CD14-positive monocyte (primary cell): ENCODE results near the gene BCL7C. TPM values are rescaled to one million over a fixed set of nuclear protein-coding genes. Genes with fewer than 3 reads are reported as not detected.

Source experiments
- DNase-seq, 3 donors: peaks; one replicate each; pipeline ENCODE4 v3.0.0-alpha.2; 2011 to 2022
- H2AFZ ChIP-seq: 2 replicates; pipeline ENCODE4 v1.6.0; 2012; ENCODE audit warnings: mild to moderate bottlenecking, low read depth, low read length, inconsistent platforms; ENCODE audit not compliant: insufficient read depth, poor library complexity, severe bottlenecking
- H3K27ac ChIP-seq, 2 donors: 1 replicate in 1 of 2; 2 replicates in 1 of 2; pipeline ENCODE4 v1.5.1; 2012 to 2013; ENCODE audit warnings: low read length in 2 of 2, control low read depth in 1 of 2, inconsistent platforms in 1 of 2, low read depth in 1 of 2, mild to moderate bottlenecking in 1 of 2
- H3K27me3 ChIP-seq, 2 donors: one replicate each; pipeline versions ENCODE4 v1.6.0 to v1.6.1; 2011 to 2013; ENCODE audit warnings: low read length in 2 of 2; ENCODE audit not compliant: control insufficient read depth in 2 of 2, insufficient read depth in 2 of 2
- H3K36me3 ChIP-seq, 2 donors: replicated peaks in 1 of 2; 1 replicate in 1 of 2; 2 replicates in 1 of 2; pipeline versions ENCODE4 v1.5.1 to v1.6.1; 2012 to 2013; ENCODE audit warnings: low read length in 2 of 2, control low read depth in 1 of 2, inconsistent platforms in 1 of 2, mild to moderate bottlenecking in 1 of 2; ENCODE audit not compliant: insufficient read depth in 2 of 2, control insufficient read depth in 1 of 2
- H3K4me1 ChIP-seq, 2 donors: 1 replicate in 1 of 2; 2 replicates in 1 of 2; pipeline versions ENCODE4 v1.5.1 to v1.6.1; 2012 to 2013; ENCODE audit warnings: low read length in 2 of 2, control low read depth in 1 of 2, inconsistent platforms in 1 of 2, mild to moderate bottlenecking in 1 of 2, moderate library complexity in 1 of 2; ENCODE audit not compliant: insufficient read depth in 2 of 2, control insufficient read depth in 1 of 2
- H3K4me2 ChIP-seq: replicated peaks from 2 replicates; pipeline ENCODE3; 2012; ENCODE audit warnings: low read length, moderate library complexity, mild to moderate bottlenecking; ENCODE audit not compliant: poor library complexity, severe bottlenecking; ENCODE audit errors: extremely low read depth
- H3K4me3 ChIP-seq, 3 experiments: fragments of 200-600 bp in 1 of 3; sonication (generic) in 1 of 3; replicated peaks in 1 of 3; 1 replicate in 2 of 3; 2 replicates in 1 of 3; pipeline ENCODE4 v1.5.1; 2011 to 2013; ENCODE audit warnings: low read length in 3 of 3, mild to moderate bottlenecking in 3 of 3, control low read depth in 2 of 3, low read depth in 2 of 3, inconsistent platforms in 1 of 3, moderate library complexity in 1 of 3
- H3K79me2 ChIP-seq: 2 replicates; pipeline ENCODE4 v1.6.0; 2012; ENCODE audit warnings: mild to moderate bottlenecking, control low read depth, inconsistent platforms, low read length, moderate library complexity; ENCODE audit not compliant: insufficient read depth
- H3K9ac ChIP-seq: 2 replicates; pipeline ENCODE4 v1.6.0; 2017; ENCODE audit warnings: low read length, mild to moderate bottlenecking; ENCODE audit not compliant: insufficient read depth, poor library complexity, severe bottlenecking
- H3K9me3 ChIP-seq, 2 donors: replicated peaks in 1 of 2; 1 replicate in 1 of 2; 2 replicates in 1 of 2; pipeline versions ENCODE4 v1.5.1 to v1.6.1; 2012 to 2013; ENCODE audit warnings: low read length in 2 of 2, control low read depth in 1 of 2; ENCODE audit not compliant: control insufficient read depth in 1 of 2, insufficient read depth in 1 of 2
- H4K20me1 ChIP-seq: 2 replicates; pipeline ENCODE4 v1.6.0; 2012; ENCODE audit warnings: mild to moderate bottlenecking, low read length, control low read depth, moderate library complexity; ENCODE audit not compliant: insufficient read depth
- H3K27ac Mint-ChIP-seq, 7 donors: one replicate each; pipeline ENCODE4 v1.8.0; 2020; ENCODE audit warnings: mild to moderate bottlenecking in 7 of 7, mixed read lengths in 7 of 7, moderate library complexity in 6 of 7, inconsistent platforms in 2 of 7
- H3K27me3 Mint-ChIP-seq, 3 donors: one replicate each; pipeline ENCODE4 v1.8.0; 2021 to 2022; ENCODE audit warnings: low read depth in 3 of 3, mild to moderate bottlenecking in 3 of 3, mixed read lengths in 3 of 3, moderate library complexity in 3 of 3, inconsistent platforms in 1 of 3
- H3K36me3 Mint-ChIP-seq, 2 donors: one replicate each; pipeline ENCODE4 v1.8.0; 2020; ENCODE audit warnings: mixed read lengths in 2 of 2, inconsistent platforms in 1 of 2, mild to moderate bottlenecking in 1 of 2
- H3K4me1 Mint-ChIP-seq: one replicate; pipeline ENCODE4 v1.8.0; 2020; ENCODE audit warnings: mild to moderate bottlenecking, mixed read lengths
- H3K4me3 Mint-ChIP-seq, 2 donors: one replicate each; pipeline ENCODE4 v1.8.0; 2020; ENCODE audit warnings: mild to moderate bottlenecking in 2 of 2, mixed read lengths in 2 of 2, moderate library complexity in 1 of 2
- H3K9me3 Mint-ChIP-seq, 7 donors: one replicate each; pipeline ENCODE4 v1.8.0; 2020 to 2022; ENCODE audit warnings: mixed read lengths in 7 of 7, mild to moderate bottlenecking in 6 of 7, moderate library complexity in 6 of 7, inconsistent platforms in 2 of 7
- WGBS: methylation state at CpG from one replicate; pipeline ENCODE4 v1.1.5; 2013; ENCODE audit warnings: missing lambda C conversion rate; ENCODE audit not compliant: insufficient coverage; 5-methylcytosine and 5-hydroxymethylcytosine counted together
- intact Hi-C, 2 donors: fragments of 100-400 bp; cut with micrococcal nuclease; formaldehyde crosslinking; loops; one replicate each; pipeline versions ENCODE4 v1.15.0 to v1.15.1; 2023
- polyA plus RNA-seq, 3 donors: library from polyadenylated mRNA; depleted of rRNA in 1 of 3; unstranded in 2 of 3; stranded (reverse) in 1 of 3; fragments of 300-500 nt in 2 of 3; fragments of >200 nt in 1 of 3; fragmentation: Illumina TruSeq in 2 of 3; gene quantifications; 1 replicate in 2 of 3; 2 replicates in 1 of 3; pipeline ENCODE4 v1.2.3, GENCODE V29; 2012 to 2021
- TF ChIP-seq, protein P1 (sequence below): fragments of 200-600 bp; IDR thresholded peaks from one replicate; pipeline ENCODE4 v1.8.0; 2022; ENCODE audit warnings: antibody characterized with exemption, mild to moderate bottlenecking

The BCL7C gene
- polyA plus RNA-seq, 3 donors, result 11.4 to 19.1 (median 17.4) TPM

DNA sequence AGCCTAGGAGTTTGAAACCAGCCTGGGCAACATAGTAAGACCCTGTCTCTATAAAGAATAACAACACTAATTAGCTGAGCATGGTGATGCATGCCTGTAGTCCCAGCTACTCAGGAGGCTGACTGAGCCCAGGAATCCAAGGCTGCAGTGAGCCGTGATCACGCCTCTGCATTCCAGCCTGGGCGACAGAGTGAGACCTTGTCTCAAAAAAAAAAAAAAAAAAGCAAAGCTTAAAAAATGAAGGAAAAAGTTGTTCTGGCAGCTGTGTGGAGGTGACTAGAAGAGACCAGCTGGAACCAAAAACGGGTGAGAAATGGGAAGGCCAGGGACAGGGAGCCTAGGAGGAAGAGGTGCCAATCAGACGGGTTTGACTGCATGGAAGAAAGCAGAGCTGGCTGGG is 4.2 kb downstream of the BCL7C start:
- Histone ChIP-seq H3K36me3 (peaks cover 17 to 55% of the 10 kb centered on the region in 2 donors), H3K9me3 (no peaks in the 10 kb centered on the region), H3K4me1 (peaks cover 17 to 21% of the 10 kb centered on the region in 2 donors), H3K27ac (no peak overlapping the region), H3K4me3 (no peak overlapping the region), H3K9ac (no peak overlapping the region), H3K4me2 (no peak overlapping the region), H4K20me1 (no peaks in the 10 kb centered on the region), H3K27me3 (no peaks in the 10 kb centered on the region), H3K79me2 (peaks cover 12% of the 10 kb centered on the region), H2AFZ (no peak overlapping the region)
- H3K27ac Mint-ChIP-seq, result peak overlapping the region in 1 of 7 donors; percentile 40
- H3K36me3 Mint-ChIP-seq, result peaks cover 37 to 63% of the 10 kb centered on the region in 2 donors
- TF ChIP-seq, protein P1, sequence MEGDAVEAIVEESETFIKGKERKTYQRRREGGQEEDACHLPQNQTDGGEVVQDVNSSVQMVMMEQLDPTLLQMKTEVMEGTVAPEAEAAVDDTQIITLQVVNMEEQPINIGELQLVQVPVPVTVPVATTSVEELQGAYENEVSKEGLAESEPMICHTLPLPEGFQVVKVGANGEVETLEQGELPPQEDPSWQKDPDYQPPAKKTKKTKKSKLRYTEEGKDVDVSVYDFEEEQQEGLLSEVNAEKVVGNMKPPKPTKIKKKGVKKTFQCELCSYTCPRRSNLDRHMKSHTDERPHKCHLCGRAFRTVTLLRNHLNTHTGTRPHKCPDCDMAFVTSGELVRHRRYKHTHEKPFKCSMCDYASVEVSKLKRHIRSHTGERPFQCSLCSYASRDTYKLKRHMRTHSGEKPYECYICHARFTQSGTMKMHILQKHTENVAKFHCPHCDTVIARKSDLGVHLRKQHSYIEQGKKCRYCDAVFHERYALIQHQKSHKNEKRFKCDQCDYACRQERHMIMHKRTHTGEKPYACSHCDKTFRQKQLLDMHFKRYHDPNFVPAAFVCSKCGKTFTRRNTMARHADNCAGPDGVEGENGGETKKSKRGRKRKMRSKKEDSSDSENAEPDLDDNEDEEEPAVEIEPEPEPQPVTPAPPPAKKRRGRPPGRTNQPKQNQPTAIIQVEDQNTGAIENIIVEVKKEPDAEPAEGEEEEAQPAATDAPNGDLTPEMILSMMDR, result no peak
- no peaks in the 10 kb centered on the region for H3K9me3 Mint-ChIP-seq
- 92% methylated on average over 1 of the region's 5 CpGs for WGBS
- H3K4me1 Mint-ChIP-seq, result peaks cover 18% of the 10 kb centered on the region
- no peak overlapping the region for H3K4me3 Mint-ChIP-seq
- no peaks in the 10 kb centered on the region for H3K27me3 Mint-ChIP-seq
- intact Hi-C loops, result no loop called here
- DNase-seq, result no peak

DNA sequence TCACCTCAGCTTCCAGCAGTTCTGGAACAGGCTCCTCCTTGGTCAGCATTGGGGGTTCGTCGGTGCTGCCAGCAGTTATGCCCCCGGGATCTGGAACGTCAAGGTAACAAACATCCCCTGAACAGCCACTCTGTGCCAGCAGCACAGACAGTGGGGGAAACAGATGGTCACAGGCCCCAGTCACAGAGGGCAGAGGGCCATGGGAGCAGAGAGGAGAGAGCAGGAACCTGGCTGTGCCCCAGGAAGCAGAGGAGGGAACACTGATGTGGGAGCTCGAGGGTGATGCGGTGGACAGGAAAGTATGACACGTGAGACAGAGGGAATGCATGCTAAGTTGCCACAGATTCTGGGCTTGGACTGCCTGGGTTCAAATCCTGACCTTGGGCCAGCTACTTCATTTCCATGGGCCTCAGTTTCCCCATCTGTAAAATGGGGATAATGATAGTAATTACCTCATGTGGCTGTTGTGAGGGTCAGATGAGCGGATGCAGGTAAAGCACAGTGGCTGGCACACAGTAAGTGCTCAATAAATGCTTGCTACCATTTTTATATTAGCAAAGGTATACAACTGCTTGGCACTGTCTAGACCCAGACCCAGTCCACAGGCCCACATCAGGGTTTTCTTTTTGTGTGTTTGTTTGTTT is 4.9 kb downstream of the BCL7C start:
- Mint-ChIP-seq H3K4me3 (no peak overlapping the region), H3K4me1 (peaks cover 11% of the 10 kb centered on the region), H3K36me3 (peaks cover 39 to 68% of the 10 kb centered on the region in 2 donors), H3K27ac (peak overlapping the region in 2 of 7 donors; percentile 51 to 60), H3K9me3 (no peaks in the 10 kb centered on the region), H3K27me3 (no peaks in the 10 kb centered on the region)
- DNase-seq, result no peak
- 94% methylated on average over 7 of the region's 8 CpGs for WGBS
- no peak overlapping the region for H3K27ac ChIP-seq
- no peaks in the 10 kb centered on the region for H3K9me3 ChIP-seq
- H3K36me3 ChIP-seq, result peaks cover 17 to 63% of the 10 kb centered on the region in 2 donors
- peaks cover 11 to 14% of the 10 kb centered on the region in 2 donors for H3K4me1 ChIP-seq
- no peak overlapping the region for H3K9ac ChIP-seq
- H3K4me2 ChIP-seq, result no peak overlapping the region
- no peaks in the 10 kb centered on the region for H3K27me3 ChIP-seq
- H4K20me1 ChIP-seq, result no peaks in the 10 kb centered on the region
- H2AFZ ChIP-seq, result no peak overlapping the region
- H3K4me3 ChIP-seq, result no peak overlapping the region
- TF ChIP-seq, protein P1, result no peak
- H3K79me2 ChIP-seq, result peaks cover 12% of the 10 kb centered on the region
- intact Hi-C loops, result no loop called here
